Medulla oblongata (tissue), 1 donor: ENCODE results near the gene ANAPC16.
"Not testable (repeated sequence)": the region's sequence is repeated elsewhere in the genome, so short reads cannot be mapped to it uniquely, and the experiment has no call there.

ENCODE experiments used
- DNase-seq: peaks from one replicate; pipeline ENCODE4 v3.0.0-alpha.2; 2015; ENCODE audit errors: extremely low spot score

ANAPC16 gene

DNA sequence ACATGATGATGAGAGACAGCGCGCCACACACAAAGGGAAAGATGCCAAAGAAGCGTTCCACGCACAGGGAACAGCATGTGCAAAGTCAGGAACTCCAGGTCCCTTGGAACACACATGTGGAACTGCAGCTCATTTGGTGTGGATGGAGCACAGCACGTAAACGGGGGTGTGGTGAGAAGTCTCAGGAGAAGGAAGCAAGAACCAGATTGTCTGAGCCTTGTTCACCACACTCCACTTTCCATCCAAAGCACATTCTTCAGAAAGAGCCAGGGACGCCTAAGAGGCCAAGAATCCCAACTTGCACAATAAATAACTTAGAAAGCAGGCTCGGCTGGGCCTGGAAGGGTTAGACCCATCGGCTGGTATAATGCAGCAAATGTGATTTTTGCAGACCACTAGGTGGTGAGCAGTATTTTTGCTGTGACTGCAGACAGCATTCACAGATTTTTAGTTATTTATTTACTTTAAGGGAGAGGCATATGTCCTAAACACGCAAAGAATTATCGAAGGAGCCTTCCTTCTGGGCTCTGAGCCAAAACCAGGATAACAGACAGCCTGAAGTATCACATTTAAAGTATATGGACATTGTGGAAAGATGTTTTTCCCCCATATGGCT, 28.1 kb downstream of the ANAPC16 start:
- DNase-seq: peak; percentile 52

GRCh38 chr10:72244573-72245038, 28.8 kb downstream of the ANAPC16 start:
- DNase-seq: no peak

- DNase-seq: no peak
Observed at GRCh38 chr10:72245949-72246525, 30.2 kb downstream of the ANAPC16 start.

GRCh38 chr10:72248468-72249151, 32.8 kb downstream of the ANAPC16 start:
- peak; percentile 89 for DNase-seq

GRCh38 chr10:72249176-72249862, 33.5 kb downstream of the ANAPC16 start:
- not testable (repeated sequence) for DNase-seq

DNA sequence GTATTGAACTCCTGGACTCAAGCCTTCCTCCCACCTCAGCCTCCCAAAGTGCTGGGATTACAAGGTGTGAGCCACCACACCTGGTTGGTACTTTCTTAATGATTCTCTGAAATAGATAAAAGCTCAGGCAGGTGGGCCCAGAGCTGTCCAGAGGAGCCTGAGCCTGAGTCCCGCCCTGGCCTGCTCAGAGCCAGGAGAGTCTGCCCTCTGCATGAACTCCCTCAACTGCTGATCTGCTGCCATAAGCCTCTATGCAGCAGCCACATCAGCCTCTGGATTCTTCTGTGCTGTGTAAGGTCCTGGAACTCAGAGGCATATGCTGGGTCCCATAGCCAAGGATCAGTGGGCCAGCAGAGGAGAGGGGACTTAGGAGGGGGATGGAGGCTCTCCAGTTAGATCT, 34.9 kb downstream of the ANAPC16 start:
- no peak for DNase-seq

- DNase-seq: no peak
Observed at GRCh38 chr10:72251635-72252034, 35.8 kb downstream of the ANAPC16 start.

- DNase-seq: peak; percentile 13
Observed at GRCh38 chr10:72252972-72253371, 37.2 kb downstream of the ANAPC16 start.

- peak; percentile 2 for DNase-seq
Observed at GRCh38 chr10:72253578-72253977, 37.8 kb downstream of the ANAPC16 start.

DNA sequence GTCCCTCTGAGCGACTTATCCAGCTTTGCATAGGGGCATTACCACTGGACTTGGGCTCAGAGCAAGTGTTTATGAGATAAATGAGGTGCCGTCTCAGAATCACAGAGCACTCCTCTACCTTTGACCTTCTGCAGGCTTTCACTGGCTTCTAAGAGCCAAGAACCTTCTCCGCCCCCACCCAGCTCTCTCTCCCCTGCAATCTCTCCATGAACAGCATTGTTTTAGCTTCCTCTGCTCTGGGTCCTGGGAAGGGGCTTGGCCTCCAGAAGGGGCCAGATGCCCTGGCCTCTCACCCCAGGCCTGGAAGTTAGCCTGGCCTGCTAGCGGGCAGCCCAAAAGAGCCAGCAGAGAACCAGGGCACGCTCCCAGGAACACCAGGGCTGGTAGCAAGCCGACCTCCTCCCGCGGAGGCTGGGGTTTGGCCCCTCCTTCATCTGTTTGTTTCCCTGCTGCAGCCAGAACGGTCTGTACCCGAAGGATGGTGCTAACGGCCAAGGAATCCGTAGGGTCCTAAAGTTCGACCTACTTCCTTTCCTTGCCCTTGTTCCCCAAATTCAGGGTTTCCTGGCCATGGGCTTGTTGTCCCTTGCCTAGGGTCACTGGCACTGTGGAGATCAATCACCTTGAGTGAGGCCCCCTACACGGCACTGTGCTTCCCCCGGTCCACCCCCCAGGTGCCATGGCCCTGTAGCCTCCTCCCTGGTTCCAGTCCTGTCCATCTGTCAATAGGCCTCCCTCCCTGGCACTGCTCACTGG, 39.2 kb downstream of the ANAPC16 start:
- DNase-seq: peak; percentile 97

- DNase-seq: peak; percentile 13
Observed at GRCh38 chr10:72255977-72256729, 40.3 kb downstream of the ANAPC16 start.

DNA sequence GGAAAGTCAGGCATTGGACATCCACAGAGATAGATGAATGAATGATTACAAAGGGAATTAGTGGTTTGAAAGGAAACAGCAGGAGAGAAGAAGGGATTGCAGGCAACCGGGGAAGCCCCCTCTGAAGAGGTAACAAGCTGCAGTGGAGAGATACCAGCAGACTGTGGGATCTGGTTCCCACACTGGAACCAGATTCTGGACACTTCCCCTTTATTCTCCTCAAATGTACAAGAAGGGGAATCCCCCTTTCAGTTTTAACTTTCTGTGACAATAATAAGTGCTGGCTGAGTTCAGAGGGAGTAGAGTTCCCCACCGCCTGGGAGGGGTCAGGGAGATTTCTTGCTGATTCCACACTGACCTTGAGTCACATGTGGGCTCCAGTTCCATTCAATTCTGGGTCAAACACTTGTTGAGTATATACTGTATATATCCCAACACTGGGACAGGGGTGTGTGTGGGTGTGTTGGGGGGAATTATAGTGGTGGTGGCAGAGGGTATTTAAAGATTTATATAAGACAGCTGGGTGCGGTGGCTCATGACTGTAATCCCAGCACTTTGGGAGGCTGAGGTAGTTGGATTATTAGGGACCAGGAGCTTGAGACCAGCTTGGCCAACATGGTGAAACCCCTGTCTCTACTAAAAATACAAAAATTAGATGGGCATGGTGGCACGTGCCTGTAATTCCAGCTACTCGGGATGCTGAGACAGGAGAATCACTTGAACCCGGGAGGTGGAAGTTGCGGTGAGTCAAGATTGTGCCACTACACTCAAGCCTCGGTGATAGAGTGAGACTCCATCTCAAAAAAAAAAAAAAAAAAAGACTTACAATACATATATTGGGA, 41.5 kb downstream of the ANAPC16 start:
- DNase-seq: peak; percentile 85

- DNase-seq: peak; percentile 2
Observed at GRCh38 chr10:72258617-72259016, 42.8 kb downstream of the ANAPC16 start.

DNA sequence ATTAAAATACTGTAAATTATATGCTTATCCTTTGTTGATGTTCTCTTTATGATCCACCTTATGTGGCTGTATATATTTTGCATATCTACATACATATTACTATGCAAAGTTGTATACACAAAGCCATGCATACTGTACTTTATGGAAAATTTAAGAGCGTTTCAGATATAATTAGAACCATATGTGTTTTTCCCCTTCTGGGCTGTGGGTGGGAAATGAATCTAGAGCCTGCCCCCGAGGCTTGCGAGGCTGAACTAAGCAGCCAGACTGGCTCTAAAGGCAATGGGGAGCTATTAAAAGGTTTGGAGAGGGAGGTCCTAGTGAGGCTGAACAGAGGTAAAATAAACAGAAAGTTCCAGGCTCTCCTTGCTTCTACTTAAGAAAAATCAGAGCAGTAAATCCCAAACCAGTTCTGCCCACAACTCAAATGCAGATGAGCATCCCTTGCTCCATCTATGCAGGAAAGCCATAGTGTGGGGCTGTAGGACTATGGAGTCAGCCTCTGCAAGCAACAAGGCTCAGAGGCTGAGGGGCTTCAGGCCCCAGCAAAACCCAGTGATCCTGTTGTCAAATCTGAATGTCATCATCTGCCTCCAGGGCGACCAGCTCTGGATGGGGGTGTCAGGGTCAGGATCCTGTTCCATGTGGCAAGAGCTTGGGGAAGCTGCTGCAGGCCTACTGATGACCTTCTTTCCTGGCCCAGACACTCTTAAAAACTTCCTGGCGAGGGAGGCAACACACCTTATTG, 43.9 kb downstream of the ANAPC16 start:
- peak; percentile 42 for DNase-seq

DNA sequence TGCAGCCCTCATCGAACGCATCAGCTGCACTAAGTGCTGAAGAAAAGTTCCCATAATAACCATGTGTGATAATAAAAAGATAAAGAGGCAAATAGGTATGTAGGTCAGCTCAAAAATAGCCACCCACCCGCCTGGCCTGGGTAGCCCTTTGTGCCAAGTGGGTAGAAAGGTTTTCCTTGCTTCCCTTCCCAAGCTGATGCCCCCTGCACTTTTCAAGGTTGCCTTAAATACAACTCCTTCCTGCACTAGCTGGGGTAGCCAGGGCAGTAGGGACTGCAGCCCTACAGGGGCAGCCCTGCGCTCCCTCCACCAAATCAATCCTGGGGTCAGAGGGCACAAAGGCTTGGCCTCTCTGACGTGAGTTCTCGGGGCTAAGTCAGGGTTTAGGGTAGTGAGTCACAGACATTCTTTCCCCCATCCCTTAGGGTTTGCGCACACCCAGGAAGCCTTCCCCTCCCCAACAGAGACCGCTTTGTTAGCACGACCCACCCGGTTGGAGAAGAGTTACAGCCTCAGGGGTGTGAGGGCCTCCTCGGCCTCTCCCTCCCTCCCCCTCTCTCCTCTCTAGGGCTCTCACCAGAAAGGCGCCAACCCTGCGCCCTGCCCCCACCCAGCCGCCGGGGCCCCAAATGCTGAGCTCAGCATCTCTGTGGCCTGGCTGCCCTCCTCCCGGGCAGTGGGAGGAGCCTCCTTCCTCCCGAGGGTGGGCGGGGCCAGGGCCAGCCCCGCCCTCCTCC, 44.6 kb downstream of the ANAPC16 start:
- peak; percentile 95 for DNase-seq

- peak; percentile 64 for DNase-seq
Observed at GRCh38 chr10:72260976-72261783, 45.4 kb downstream of the ANAPC16 start.

DNA sequence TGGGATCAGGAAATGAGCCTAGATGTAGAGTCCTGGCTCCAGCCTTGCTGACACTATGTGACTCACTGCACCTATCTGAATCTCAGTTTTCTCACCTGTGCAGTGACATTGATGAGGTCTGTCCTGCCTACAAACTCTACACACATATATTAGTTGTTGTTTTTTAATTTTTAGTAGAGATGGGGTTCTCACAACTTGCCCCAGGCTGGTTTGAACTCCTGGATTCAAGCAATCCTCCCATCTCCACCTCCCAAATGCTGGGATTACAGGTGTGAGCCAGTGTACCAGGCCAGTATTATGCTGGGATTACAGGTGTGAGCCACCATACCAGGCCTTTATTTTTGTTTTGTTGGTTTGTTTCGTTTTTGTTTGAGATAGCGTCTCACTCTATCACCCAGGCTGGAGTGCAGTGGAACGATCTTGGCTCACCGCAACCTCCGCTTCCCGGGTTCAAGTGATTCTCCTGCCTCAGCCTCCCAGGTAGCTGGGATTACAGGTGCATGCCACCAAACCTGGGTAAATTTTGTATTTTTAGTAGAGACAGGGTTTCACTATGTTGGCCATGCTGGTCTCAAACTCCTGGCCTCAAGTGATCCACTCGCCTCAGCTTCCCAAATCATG, 46.1 kb downstream of the ANAPC16 start:
- DNase-seq: no peak
